LNCAP (cell line): ENCODE measurements around the gene CCDC77.

Experiments
- CTCF ChIP-seq: fragments of 450-650 bp; IDR thresholded peaks from 2 replicates; pipeline ENCODE4 v1.5.1; 2017; ENCODE audit warnings: mild to moderate bottlenecking

Gene CCDC77

GRCh38 chr12:475286-475685 is 73.8 kb downstream of the CCDC77 start:
- no peak for TF ChIP-seq CTCF

- TF ChIP-seq CTCF = no peak
Observed at GRCh38 chr12:479161-479560, 77.7 kb downstream of the CCDC77 start.

- no peak for TF ChIP-seq CTCF
Observed at GRCh38 chr12:480831-481816, 79.7 kb downstream of the CCDC77 start.

GRCh38 chr12:482061-482460 is 80.6 kb downstream of the CCDC77 start:
- TF ChIP-seq CTCF = no peak

GRCh38 chr12:484096-484495 is 82.7 kb downstream of the CCDC77 start:
- TF ChIP-seq CTCF = no peak

- TF ChIP-seq CTCF = no peak
Observed at GRCh38 chr12:490260-490659, 88.8 kb downstream of the CCDC77 start.
